GM10266 (cell line): ENCODE results near the gene COL4A3.

Source experiments
- DNase-seq: peaks from one replicate; pipeline ENCODE4 v3.0.0; 2012; ENCODE audit errors: extremely low spot score
- CTCF ChIP-seq: IDR thresholded peaks from 2 replicates; pipeline ENCODE4 v1.5.1; 2012; ENCODE audit warnings: mild to moderate bottlenecking, low read depth; ENCODE audit not compliant: control insufficient read depth, insufficient read depth; ENCODE audit errors: missing control alignments

COL4A3 gene

GRCh38 chr2:227179988-227180685 is 15.7 kb downstream of the COL4A3 start:
- TF ChIP-seq CTCF, result no peak
- DNase-seq, result no peak

GRCh38 chr2:227180770-227181169 is 16.3 kb downstream of the COL4A3 start:
- no peak for TF ChIP-seq CTCF
- DNase-seq, result no peak

GRCh38 chr2:227182765-227183164 is 18.3 kb downstream of the COL4A3 start:
- no peak for TF ChIP-seq CTCF
- DNase-seq, result no peak

DNA sequence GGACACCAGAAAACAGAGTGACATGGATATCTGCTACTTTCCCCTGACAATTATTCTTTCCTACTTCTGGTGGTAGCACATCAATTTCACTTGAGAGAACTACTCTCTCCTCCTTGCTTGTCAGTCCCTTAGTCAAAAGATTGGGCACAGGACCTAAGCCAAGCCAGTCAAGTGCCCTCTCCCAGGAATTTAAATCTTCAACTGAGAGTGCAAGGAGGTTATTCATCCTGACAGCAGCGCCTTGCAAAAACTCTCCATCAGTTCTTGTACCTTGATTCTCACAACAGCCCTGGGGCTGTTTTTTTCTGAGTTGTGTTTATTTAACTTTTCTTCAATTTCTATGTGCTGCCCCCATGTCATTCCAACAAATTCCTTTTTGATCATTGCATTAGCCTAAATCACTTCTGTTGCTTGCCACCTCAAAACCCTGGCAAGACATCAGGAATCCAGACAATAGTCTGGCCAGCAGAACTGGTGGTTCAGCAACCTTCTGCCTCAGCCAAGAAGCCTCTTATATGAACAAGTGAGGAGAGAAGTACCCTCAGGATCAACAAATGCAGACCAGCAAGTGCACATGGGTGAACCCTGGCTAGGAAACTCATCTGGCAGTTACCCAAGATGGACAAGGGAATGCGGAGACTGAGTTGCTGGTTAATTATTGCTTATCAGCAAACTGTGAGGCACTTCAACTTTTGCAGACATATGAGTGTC is 19.4 kb downstream of the COL4A3 start:
- DNase-seq, result no peak
- no peak for TF ChIP-seq CTCF

- no peak for TF ChIP-seq CTCF
- DNase-seq, result no peak
These were observed 21.3 kb downstream of the COL4A3 start for GRCh38 chr2:227185615-227186232.

- DNase-seq, result no peak
- TF ChIP-seq CTCF, result no peak
These were observed 22.3 kb downstream of the COL4A3 start for GRCh38 chr2:227186751-227187150.

DNA sequence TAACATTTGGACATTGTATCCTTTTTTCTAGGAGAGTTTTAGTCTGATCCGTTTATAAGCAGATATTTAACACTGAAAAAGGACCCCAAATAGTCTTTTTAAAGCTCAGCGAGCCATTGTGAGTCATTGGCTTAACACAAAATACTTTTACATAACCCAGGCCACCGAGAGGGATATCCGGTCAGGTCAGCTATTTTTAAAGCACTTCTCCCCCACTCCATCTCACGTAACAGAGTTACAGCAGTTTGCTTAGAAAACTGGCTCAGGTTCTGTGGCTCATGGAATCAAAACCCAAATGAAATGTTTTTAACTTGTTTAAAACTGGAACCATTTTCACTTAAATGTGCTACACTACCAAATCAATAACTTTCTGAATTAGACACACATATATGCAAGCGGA is 23.9 kb downstream of the COL4A3 start:
- TF ChIP-seq CTCF, result no peak
- DNase-seq, result no peak
